K562 (cell line): ENCODE measurements around the gene SBNO1. TPM values are rescaled to one million over a fixed set of nuclear protein-coding genes. Genes with fewer than 3 reads are reported as not detected.

Experiments used
- ATAC-seq: fragments of 200-7000 bp; cut with Tn5 transposase; 3 replicates; pipeline ENCODE4 v1.9.1; 2020; ENCODE audit warnings: moderate library complexity
- BruUV-seq: library from RNA; stranded (reverse); fragments of 400-500 nt; replicated peaks from 2 replicates; lab custom pipeline; 2021; lab: Mats Ljungman, UMichigan
- CTCF ChIA-PET: fragments of 300-600 bp; formaldehyde crosslinking; extraction: SDS; loops from one replicate; lab custom pipeline; 2021; ENCODE audit warnings: low intra/inter-chr PET ratio; lab: Yijun Ruan, JAX
- POLR2A ChIA-PET: fragments of 300-600, 350-650 bp; sonication (Branson Sonifier 250); formaldehyde crosslinking; extraction: SDS; loops from one replicate; lab custom pipeline; 2021; ENCODE audit warnings: antibody characterized with exemption, inconsistent platforms; lab: Yijun Ruan, JAX
- DNase-seq, 4 experiments: peaks; one replicate each; pipeline versions ENCODE4 v3.0.0 to v3.0.0-alpha.2; 2011 to 2018; ENCODE audit warnings: low spot score in 3 of 4, mixed read lengths in 3 of 4; ENCODE audit errors: extremely low read depth in 1 of 4
- FAIRE-seq: peaks from 2 replicates; lab custom pipeline; 2011; peaks lifted over from hg19 to GRCh38; lab: Jason Lieb, UNC
- H2AFZ ChIP-seq: 2 replicates; pipeline ENCODE4 v1.6.0; 2011; ENCODE audit warnings: low read depth, low read length, control low read depth, inconsistent platforms
- H3K27ac ChIP-seq: fragments of 200-600 bp; 3 replicates; pipeline ENCODE4 v1.8.0; 2011; ENCODE audit warnings: low read depth, mild to moderate bottlenecking, control low read depth, inconsistent platforms, low read length, moderate library complexity, mixed read lengths; ENCODE audit errors: extremely low read depth
- H3K27me3 ChIP-seq, 2 experiments: fragments of 300-600 bp in 1 of 2; 2 replicates in 1 of 2; 3 replicates in 1 of 2; pipeline versions ENCODE4 v1.6.0 to v1.8.0; 2011; ENCODE audit warnings: inconsistent platforms in 2 of 2, low read length in 2 of 2, mild to moderate bottlenecking in 1 of 2, mixed read lengths in 1 of 2, moderate library complexity in 1 of 2; ENCODE audit not compliant: control insufficient read depth in 2 of 2, insufficient read depth in 2 of 2
- H3K36me3 ChIP-seq: fragments of 300-600 bp; 3 replicates; pipeline ENCODE4 v1.8.0; 2011; ENCODE audit warnings: mild to moderate bottlenecking, low read length, inconsistent platforms; ENCODE audit not compliant: control insufficient read depth, insufficient read depth
- H3K4me1 ChIP-seq, 2 experiments: fragments of 200-600 bp in 1 of 2; replicated peaks in 1 of 2; 2 replicates in 1 of 2; 3 replicates in 1 of 2; pipeline versions ENCODE4 v1.5.1 to v1.8.0; 2011; ENCODE audit warnings: inconsistent platforms in 2 of 2, low read length in 2 of 2, mild to moderate bottlenecking in 1 of 2, mixed read lengths in 1 of 2, moderate library complexity in 1 of 2; ENCODE audit not compliant: control insufficient read depth in 2 of 2, insufficient read depth in 2 of 2
- H3K4me2 ChIP-seq: 2 replicates; pipeline ENCODE4 v1.6.1; 2011; ENCODE audit warnings: low read length, control low read depth, inconsistent platforms, mixed read lengths; ENCODE audit not compliant: insufficient read depth
- H3K4me3 ChIP-seq: fragments of 200-600 bp; sonication (generic), shearing (Covaris generic); 2 replicates; pipeline ENCODE4 v1.5.1; 2016; ENCODE audit warnings: control low read depth, inconsistent platforms
- H3K79me2 ChIP-seq: fragments of 200-600 bp; 3 replicates; pipeline ENCODE4 v1.8.0; 2011; ENCODE audit warnings: low read length, inconsistent platforms; ENCODE audit not compliant: control insufficient read depth, insufficient read depth
- H3K9ac ChIP-seq, 2 experiments: 2 replicates each; pipeline versions ENCODE4 v1.6.0 to v1.6.1; 2011; ENCODE audit warnings: low read depth in 2 of 2, low read length in 2 of 2, control low read depth in 1 of 2, inconsistent platforms in 1 of 2, mild to moderate bottlenecking in 1 of 2, mixed read lengths in 1 of 2; ENCODE audit not compliant: insufficient read depth in 1 of 2
- H3K9me1 ChIP-seq: one replicate; pipeline ENCODE4 v1.6.0; 2011; ENCODE audit warnings: inconsistent platforms, mild to moderate bottlenecking, low read length, moderate library complexity; ENCODE audit not compliant: control insufficient read depth, insufficient read depth
- H3K9me3 ChIP-seq: replicated peaks from 2 replicates; pipeline ENCODE4 v1.5.1; 2011; ENCODE audit warnings: low read depth, low read length, inconsistent platforms; ENCODE audit not compliant: control insufficient read depth, insufficient read depth
- H4K20me1 ChIP-seq: replicated peaks from 2 replicates; pipeline ENCODE4 v1.6.1; 2011; ENCODE audit warnings: low read length, inconsistent platforms, mixed read lengths; ENCODE audit not compliant: control insufficient read depth, insufficient read depth
- SLC30A9 ChIP-seq: fragments of 250-450 bp; sonication (Bioruptor Pico); IDR thresholded peaks from 2 replicates; pipeline ENCODE4 v1.8.0; 2022; ENCODE audit warnings: mild to moderate bottlenecking, moderate library complexity
- ZC3H4 ChIP-seq: sonication (generic); formaldehyde crosslinking; IDR thresholded peaks from 2 replicates; pipeline ENCODE4 v1.9.0; 2021; ENCODE audit warnings: missing genetic modification reagents, borderline replicate concordance
- ZNF75A ChIP-seq: fragments of 450-650 bp; formaldehyde crosslinking; IDR thresholded peaks from 2 replicates; pipeline ENCODE4 v1.4.0; 2020; ENCODE audit warnings: mild to moderate bottlenecking
- WGBS: fragments of 100-300 bp; shearing (Covaris generic); methylation state at CpG from one replicate; pipeline ENCODE4 v1.1.6; 2016; ENCODE audit warnings: low coverage, mixed read lengths; ENCODE audit not compliant: insufficient coverage; ENCODE audit errors: missing lambda C conversion rate; 5-methylcytosine and 5-hydroxymethylcytosine counted together
- in situ Hi-C: fragments of 300-500 bp; cut with MboI; formaldehyde crosslinking; loops from 4 replicates; pipeline ENCODE4 v1.15.0; 2018; ENCODE audit warnings: inconsistent platforms, mixed read lengths
- intact Hi-C: fragments of 100-400 bp; cut with micrococcal nuclease; formaldehyde crosslinking; loops from 2 replicates; pipeline ENCODE4 v1.14.2; 2022
- polyA plus RNA-seq, 8 experiments: library from polyadenylated mRNA; depleted of rRNA in 4 of 8; stranded (reverse) in 5 of 8; unstranded in 3 of 8; fragments of >200 nt; fragmentation: Nextera tagmentation in 2 of 8; fragmentation: Illumina TruSeq in 1 of 8; extraction: Ambion mirVana in 2 of 8; extraction: Trizol in 1 of 8; gene quantifications; 2 replicates each; pipeline versions ENCODE4 v1.2.1 to v1.2.3, GENCODE V29; 2011 to 2014; ENCODE audit warnings: inconsistent platforms in 1 of 8, missing spikeins in 1 of 8
- total RNA-seq, 7 experiments: library from RNA; depleted of rRNA in 6 of 7; stranded (reverse); fragments of >200 nt in 6 of 7; fragmentation: Illumina TruSeq in 2 of 7; extraction: Trizol in 2 of 7; gene quantifications; 2 replicates each; pipeline versions ENCODE4 v1.2.1 to v1.2.3, GENCODE V29; 2011 to 2021; ENCODE audit warnings: low replicate concordance in 1 of 7
- TF ChIP-seq, protein P1 (sequence below): fragments of 200-800 bp; sonication (Bioruptor generic); IDR thresholded peaks from 2 replicates; pipeline ENCODE4 v1.6.1; 2017; ENCODE audit warnings: missing genetic modification characterization, missing compliant biosample characterization
- TF ChIP-seq, protein P2 (sequence below): fragments of 450-650 bp; formaldehyde crosslinking; conservative IDR thresholded peaks from 2 replicates; pipeline ENCODE4 v1.4.0; 2022; ENCODE audit warnings: mild to moderate bottlenecking, missing genetic modification characterization

Gene SBNO1
- total and polyA plus RNA-seq, 9 of the 15 experiments (the other 6 are each of a cell fraction or from before 2014, with no cell fraction given), result 14.9 to 77.1 (median 35.9) TPM

DNA sequence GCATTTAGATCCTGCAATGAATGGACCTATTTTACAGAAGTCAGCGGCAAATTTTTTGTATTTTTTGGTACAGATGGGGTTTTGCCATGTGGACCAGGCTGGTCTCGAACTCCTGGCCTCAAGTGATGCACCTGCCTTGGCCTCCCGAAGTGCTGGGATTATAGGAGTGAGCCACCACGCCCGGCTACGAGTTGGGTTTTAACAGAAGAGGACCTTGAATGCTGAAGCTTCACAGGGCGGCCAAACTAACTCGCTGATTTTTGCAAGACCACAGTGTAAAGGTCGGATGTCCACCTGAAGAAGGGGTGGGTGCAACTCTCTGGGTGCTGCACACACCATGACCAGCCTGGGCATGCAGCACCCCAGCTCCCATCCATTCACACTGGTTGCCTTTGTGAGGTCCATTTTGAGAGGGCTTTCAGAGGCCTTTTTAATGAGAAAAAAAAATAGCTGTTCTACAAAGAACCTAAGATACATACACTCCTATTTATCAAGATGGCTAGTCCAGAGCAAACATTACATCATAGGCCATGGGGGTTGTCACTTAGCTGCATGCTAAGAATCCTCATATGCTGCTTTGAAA, 71.4 kb downstream of the SBNO1 start:
- CTCF ChIA-PET, result no interaction called here
- Histone ChIP-seq H3K27ac (no peak overlapping the region), H3K9me1 (no peaks in the 10 kb centered on the region), H3K79me2 (no peaks in the 10 kb centered on the region), H3K9ac (no peak overlapping the region), H3K4me1 (peaks cover 0 to 3% of the 10 kb centered on the region in 2 experiments; a peak in 1 of 5 replicates), H2AFZ (no peak overlapping the region), H3K4me2 (no peak overlapping the region), H3K36me3 (peaks cover 85% of the 10 kb centered on the region), H3K9me3 (no peaks in the 10 kb centered on the region), H3K4me3 (no peak overlapping the region), H4K20me1 (no peaks in the 10 kb centered on the region), H3K27me3 (no peaks in the 10 kb centered on the region)
- BruUV-seq, result no TSS peak
- no peak for TF ChIP-seq SLC30A9
- no peak for TF ChIP-seq ZC3H4
- no peak for TF ChIP-seq ZNF75A (CRISPR knock-in tag)
- TF ChIP-seq, protein P1, sequence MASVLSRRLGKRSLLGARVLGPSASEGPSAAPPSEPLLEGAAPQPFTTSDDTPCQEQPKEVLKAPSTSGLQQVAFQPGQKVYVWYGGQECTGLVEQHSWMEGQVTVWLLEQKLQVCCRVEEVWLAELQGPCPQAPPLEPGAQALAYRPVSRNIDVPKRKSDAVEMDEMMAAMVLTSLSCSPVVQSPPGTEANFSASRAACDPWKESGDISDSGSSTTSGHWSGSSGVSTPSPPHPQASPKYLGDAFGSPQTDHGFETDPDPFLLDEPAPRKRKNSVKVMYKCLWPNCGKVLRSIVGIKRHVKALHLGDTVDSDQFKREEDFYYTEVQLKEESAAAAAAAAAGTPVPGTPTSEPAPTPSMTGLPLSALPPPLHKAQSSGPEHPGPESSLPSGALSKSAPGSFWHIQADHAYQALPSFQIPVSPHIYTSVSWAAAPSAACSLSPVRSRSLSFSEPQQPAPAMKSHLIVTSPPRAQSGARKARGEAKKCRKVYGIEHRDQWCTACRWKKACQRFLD (CRISPR knock-in tag), result no peak
- TF ChIP-seq, protein P2, sequence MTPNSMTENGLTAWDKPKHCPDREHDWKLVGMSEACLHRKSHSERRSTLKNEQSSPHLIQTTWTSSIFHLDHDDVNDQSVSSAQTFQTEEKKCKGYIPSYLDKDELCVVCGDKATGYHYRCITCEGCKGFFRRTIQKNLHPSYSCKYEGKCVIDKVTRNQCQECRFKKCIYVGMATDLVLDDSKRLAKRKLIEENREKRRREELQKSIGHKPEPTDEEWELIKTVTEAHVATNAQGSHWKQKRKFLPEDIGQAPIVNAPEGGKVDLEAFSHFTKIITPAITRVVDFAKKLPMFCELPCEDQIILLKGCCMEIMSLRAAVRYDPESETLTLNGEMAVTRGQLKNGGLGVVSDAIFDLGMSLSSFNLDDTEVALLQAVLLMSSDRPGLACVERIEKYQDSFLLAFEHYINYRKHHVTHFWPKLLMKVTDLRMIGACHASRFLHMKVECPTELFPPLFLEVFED (CRISPR knock-in tag), result no peak
- FAIRE-seq (no peak), ATAC-seq (no peak; the same call in 2 of the 3 replicates), DNase-seq (no peak)
- 96% methylated on average over 9 of the region's 9 CpGs for WGBS
- POLR2A ChIA-PET, result interaction anchor here (1.2 kb wide), 1 partner anchor 11 kb away, joined by 3 read pairs; no protein-coding TSS in a partner anchor
- in situ Hi-C loops, result no loop called here
- intact Hi-C loops, result no loop called here
